BJ (cell line): ENCODE measurements around the gene PTBP3. TPM values are rescaled to one million over a fixed set of nuclear protein-coding genes. Genes with fewer than 3 reads are reported as not detected.

Source experiments
- CTCF ChIA-PET: fragments of 350-600 bp; formaldehyde crosslinking; extraction: SDS; loops from one replicate; lab custom pipeline; 2021; ENCODE audit warnings: antibody characterized with exemption, inconsistent platforms; lab: Yijun Ruan, JAX
- POLR2A ChIA-PET: fragments of 300-600 bp; sonication (Branson Sonifier 250); formaldehyde crosslinking; extraction: SDS; loops from one replicate; lab custom pipeline; 2021; ENCODE audit warnings: antibody characterized with exemption; lab: Charles Lee
- DNase-seq: peaks from one replicate; pipeline ENCODE4 v3.0.0-alpha.2; 2011; ENCODE audit warnings: low read depth
- H3K27me3 ChIP-seq: 2 replicates; pipeline ENCODE4 v1.6.0; 2011; ENCODE audit warnings: low read length; ENCODE audit not compliant: control insufficient read depth, insufficient read depth
- H3K36me3 ChIP-seq: 2 replicates; pipeline ENCODE4 v1.5.1; 2011; ENCODE audit warnings: low read length; ENCODE audit not compliant: control insufficient read depth, insufficient read depth
- H3K4me3 ChIP-seq: 2 replicates; pipeline ENCODE4 v1.5.1; 2011; ENCODE audit warnings: low read depth, mild to moderate bottlenecking, control low read depth, low read length
- polyA plus RNA-seq: library from polyadenylated mRNA; depleted of rRNA; stranded (reverse); fragments of >200 nt; gene quantifications from 2 replicates; pipeline ENCODE4 v1.2.3, GENCODE V29; 2011; rRNA removed
- small RNA-seq: library from RNA; depleted of rRNA; stranded (forward); fragments of <200 nt; gene quantifications from one replicate; pipeline ENCODE3, GENCODE V24; 2012; ENCODE audit warnings: low replicate concordance, low read depth; ENCODE audit not compliant: insufficient read length
- TF ChIP-seq, protein P1 (sequence below): IDR thresholded peaks from 2 replicates; pipeline ENCODE4 v1.5.1; 2011; ENCODE audit warnings: low read depth, mild to moderate bottlenecking, control low read depth, inconsistent platforms, low read length, moderate library complexity; ENCODE audit not compliant: insufficient read depth

PTBP3 gene
- polyA plus RNA-seq, 1 experiment: 44.4 TPM

DNA sequence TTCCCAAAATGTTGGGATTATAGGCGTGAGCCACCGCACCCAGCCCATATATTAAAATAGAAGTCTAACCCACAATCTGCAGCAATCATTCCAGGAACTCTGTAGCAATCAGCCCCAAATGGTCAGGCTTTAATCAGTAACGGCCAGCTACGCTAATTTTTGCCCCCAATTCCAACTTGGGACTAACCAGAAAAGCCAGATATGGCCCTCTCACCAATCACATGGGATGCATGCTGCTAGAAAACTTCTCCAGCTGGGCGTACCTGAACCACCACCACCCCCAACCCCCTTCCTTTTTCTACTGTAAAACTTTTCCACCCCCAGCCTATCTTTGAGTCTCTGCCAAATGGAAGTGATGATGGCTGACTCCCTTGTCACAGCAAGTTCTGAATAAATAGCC is 162.5 kb downstream of the PTBP3 start:
- POLR2A ChIA-PET: no interaction called here
- no peaks in the 10 kb centered on the region for H3K27me3 ChIP-seq
- TF ChIP-seq, protein P1, sequence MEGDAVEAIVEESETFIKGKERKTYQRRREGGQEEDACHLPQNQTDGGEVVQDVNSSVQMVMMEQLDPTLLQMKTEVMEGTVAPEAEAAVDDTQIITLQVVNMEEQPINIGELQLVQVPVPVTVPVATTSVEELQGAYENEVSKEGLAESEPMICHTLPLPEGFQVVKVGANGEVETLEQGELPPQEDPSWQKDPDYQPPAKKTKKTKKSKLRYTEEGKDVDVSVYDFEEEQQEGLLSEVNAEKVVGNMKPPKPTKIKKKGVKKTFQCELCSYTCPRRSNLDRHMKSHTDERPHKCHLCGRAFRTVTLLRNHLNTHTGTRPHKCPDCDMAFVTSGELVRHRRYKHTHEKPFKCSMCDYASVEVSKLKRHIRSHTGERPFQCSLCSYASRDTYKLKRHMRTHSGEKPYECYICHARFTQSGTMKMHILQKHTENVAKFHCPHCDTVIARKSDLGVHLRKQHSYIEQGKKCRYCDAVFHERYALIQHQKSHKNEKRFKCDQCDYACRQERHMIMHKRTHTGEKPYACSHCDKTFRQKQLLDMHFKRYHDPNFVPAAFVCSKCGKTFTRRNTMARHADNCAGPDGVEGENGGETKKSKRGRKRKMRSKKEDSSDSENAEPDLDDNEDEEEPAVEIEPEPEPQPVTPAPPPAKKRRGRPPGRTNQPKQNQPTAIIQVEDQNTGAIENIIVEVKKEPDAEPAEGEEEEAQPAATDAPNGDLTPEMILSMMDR: no peak
- H3K4me3 ChIP-seq: no peak overlapping the region
- CTCF ChIA-PET: interaction anchor here (1.8 kb wide), 1 partner anchor 73 kb away, joined by 6 read pairs; no protein-coding TSS in a partner anchor
- no peaks in the 10 kb centered on the region for H3K36me3 ChIP-seq
- no peak for DNase-seq

DNA sequence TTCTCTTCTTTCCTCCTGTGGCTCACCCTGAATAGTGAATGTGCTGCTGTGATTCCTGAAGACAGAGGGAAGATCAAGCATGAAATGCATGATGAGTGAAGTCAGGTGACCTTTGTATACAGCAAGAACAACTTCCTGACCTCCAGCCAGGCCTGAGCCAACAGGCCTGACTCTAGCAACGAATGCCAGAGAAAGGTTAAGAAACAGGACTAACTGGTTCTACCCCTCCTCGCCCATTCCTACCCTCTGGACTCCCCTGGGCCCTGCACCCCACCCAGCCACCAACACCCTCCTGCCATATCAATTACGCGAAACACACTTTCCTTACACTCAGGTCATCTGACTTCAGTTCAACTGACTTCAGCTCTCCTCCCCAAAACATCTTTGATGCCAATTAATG is 163.2 kb downstream of the PTBP3 start:
- H3K36me3 ChIP-seq: no peaks in the 10 kb centered on the region
- H3K4me3 ChIP-seq: no peak overlapping the region
- TF ChIP-seq, protein P1: no peak
- CTCF ChIA-PET: interaction anchor here (0.6 to 1.8 kb wide), 3 partner anchors 11 to 72 kb away, joined by 3 to 6 read pairs (median 3); no protein-coding TSS in a partner anchor
- DNase-seq: no peak
- H3K27me3 ChIP-seq: no peaks in the 10 kb centered on the region
- POLR2A ChIA-PET: no interaction called here

DNA sequence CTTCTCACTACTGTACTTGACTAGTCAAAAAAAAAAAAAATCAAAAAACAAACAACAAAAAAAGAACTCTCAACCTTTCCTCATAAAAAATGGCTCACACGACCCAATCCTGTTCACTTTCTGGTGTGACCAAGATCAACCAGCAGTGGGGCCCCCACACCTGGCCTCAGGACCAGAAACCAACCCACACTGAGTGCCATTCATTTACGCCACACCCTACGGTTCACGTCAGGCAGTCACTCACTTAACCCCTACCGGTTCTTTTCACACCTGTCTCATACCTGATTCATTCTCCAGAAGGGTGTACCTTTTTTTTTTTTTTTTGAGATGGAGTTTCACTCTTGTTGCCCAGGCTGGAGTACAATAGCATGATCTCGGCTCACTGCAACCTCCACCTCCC is 164.1 kb downstream of the PTBP3 start:
- no peak for DNase-seq
- H3K36me3 ChIP-seq: no peaks in the 10 kb centered on the region
- TF ChIP-seq, protein P1: no peak
- H3K27me3 ChIP-seq: no peaks in the 10 kb centered on the region
- POLR2A ChIA-PET: no interaction called here
- H3K4me3 ChIP-seq: no peak overlapping the region
- CTCF ChIA-PET: interaction anchor here (0.6 to 1.8 kb wide), 3 partner anchors 12 to 71 kb away, joined by 3 to 6 read pairs (median 3); no protein-coding TSS in a partner anchor

DNA sequence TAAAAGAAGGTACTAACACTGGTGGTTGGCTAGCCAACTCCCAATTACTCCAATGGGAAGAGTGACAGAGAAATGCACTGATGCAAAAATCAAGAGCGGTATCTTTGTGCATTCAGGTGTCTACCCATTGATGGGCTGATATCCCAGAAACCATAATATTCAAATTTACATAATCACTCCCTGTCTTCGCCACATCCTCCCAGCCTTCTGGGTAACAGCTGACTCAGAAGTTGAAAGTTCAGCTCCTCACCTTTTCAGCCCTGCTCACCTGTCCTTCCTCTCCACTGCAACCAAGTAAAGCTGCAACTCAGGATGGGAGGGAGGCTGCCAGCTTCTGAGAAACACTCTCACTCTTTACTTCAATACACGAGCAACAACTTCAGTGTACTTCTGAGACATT is 165.2 kb downstream of the PTBP3 start:
- POLR2A ChIA-PET: no interaction called here

More for the DNA sequence above, 165.2 kb downstream of the PTBP3 start:
- Histone ChIP-seq H3K4me3 (no peak overlapping the region), H3K27me3 (no peaks in the 10 kb centered on the region), H3K36me3 (no peaks in the 10 kb centered on the region)
- DNase-seq: no peak
- TF ChIP-seq, protein P1: no peak
- CTCF ChIA-PET: no interaction called here

Small RNA genes lying within 50 kb of the gene (small RNA-seq; reads per million reads assigned to genes)
- not detected for gene RF00019
- gene RN7SL430P: not detected
- gene RN7SL57P: not detected
- gene RNA5SP295: not detected

Other genes starting within 250 kb of the PTBP3 start
- 16.3 and 17.5 TPM in 2 replicates for gene SUSD1, start 158.3 kb downstream of the PTBP3 start, polyA plus RNA-seq
- 15.2 and 26.0 TPM in 2 replicates for gene HSDL2, start 46.5 kb upstream of the PTBP3 start, polyA plus RNA-seq
- gene KIAA1958, start 153.2 kb upstream of the PTBP3 start, polyA plus RNA-seq: 1.7 and 2.2 TPM in 2 replicates